Effector memory CD4-positive, alpha-beta T cell (primary cell): ENCODE results near the gene MTX1.
"Not testable (repeated sequence)": the region's sequence is repeated elsewhere in the genome, so short reads cannot be mapped to it uniquely, and the experiment has no call there.

Source experiments
- DNase-seq, 3 donors: peaks; one replicate each; pipeline ENCODE4 v3.0.0-alpha.2; 2020
- H3K27ac ChIP-seq: 2 replicates; pipeline ENCODE4 v1.7.0; 2013; ENCODE audit warnings: mild to moderate bottlenecking, low read length, moderate library complexity; ENCODE audit not compliant: insufficient read depth, poor library complexity, severe bottlenecking
- H3K27me3 ChIP-seq: replicated peaks from 2 replicates; pipeline ENCODE4 v1.7.0; 2013; ENCODE audit warnings: mild to moderate bottlenecking, low read length; ENCODE audit not compliant: insufficient read depth, control insufficient read depth, poor library complexity, severe bottlenecking
- H3K36me3 ChIP-seq: 2 replicates; pipeline ENCODE4 v1.7.0; 2013; ENCODE audit warnings: mild to moderate bottlenecking, low read length, moderate library complexity; ENCODE audit not compliant: control insufficient read depth, insufficient read depth
- H3K4me1 ChIP-seq: 2 replicates; pipeline ENCODE4 v1.7.0; 2013; ENCODE audit warnings: low read length, mild to moderate bottlenecking; ENCODE audit not compliant: control insufficient read depth, insufficient read depth, poor library complexity, severe bottlenecking
- H3K4me3 ChIP-seq: 2 replicates; pipeline ENCODE4 v1.7.0; 2013; ENCODE audit warnings: low read length, low read depth, mild to moderate bottlenecking; ENCODE audit not compliant: insufficient read depth, poor library complexity, severe bottlenecking
- H3K9me3 ChIP-seq: 2 replicates; pipeline ENCODE4 v1.7.0; 2013; ENCODE audit warnings: mild to moderate bottlenecking, low read length, moderate library complexity; ENCODE audit not compliant: control insufficient read depth

The MTX1 gene

GRCh38 chr1:155188268-155188667, 20.2 kb upstream of the MTX1 start:
- Histone ChIP-seq H3K27ac (no peak overlapping the region), H3K4me1 (peaks cover 12% of the 10 kb centered on the region), H3K4me3 (no peak overlapping the region), H3K36me3 (no peaks in the 10 kb centered on the region), H3K27me3 (no peaks in the 10 kb centered on the region), H3K9me3 (no peaks in the 10 kb centered on the region)
- no peak for DNase-seq

GRCh38 chr1:155189926-155190325, 18.6 kb upstream of the MTX1 start:
- not testable (repeated sequence) for H3K36me3 ChIP-seq, H3K9me3 ChIP-seq, H3K4me3 ChIP-seq, H3K27ac ChIP-seq, H3K27me3 ChIP-seq, DNase-seq
- H3K4me1 ChIP-seq, result peaks cover 24% of the 10 kb centered on the region

- DNase-seq, result no peak
- peaks cover 26% of the 10 kb centered on the region for H3K4me1 ChIP-seq
- no peak overlapping the region for H3K4me3 ChIP-seq
- H3K27me3 ChIP-seq, result no peaks in the 10 kb centered on the region
- H3K9me3 ChIP-seq, result no peaks in the 10 kb centered on the region
- H3K27ac ChIP-seq, result no peak overlapping the region
- no peaks in the 10 kb centered on the region for H3K36me3 ChIP-seq
Observed at GRCh38 chr1:155191904-155192303, 16.6 kb upstream of the MTX1 start.

- H3K36me3 ChIP-seq, result no peaks in the 10 kb centered on the region
- DNase-seq, result peak in 1 of 3 donors; percentile 22
- H3K4me1 ChIP-seq, result peaks cover 26% of the 10 kb centered on the region
- peak overlapping the region; percentile 59 for H3K4me3 ChIP-seq
- H3K27me3 ChIP-seq, result no peaks in the 10 kb centered on the region
- H3K9me3 ChIP-seq, result no peaks in the 10 kb centered on the region
- peak overlapping the region; percentile 70 for H3K27ac ChIP-seq
Observed at GRCh38 chr1:155192346-155193274, 15.9 kb upstream of the MTX1 start.

GRCh38 chr1:155193275-155193990, 15.1 kb upstream of the MTX1 start:
- no peaks in the 10 kb centered on the region for H3K36me3 ChIP-seq
- no peaks in the 10 kb centered on the region for H3K27me3 ChIP-seq
- H3K9me3 ChIP-seq, result no peaks in the 10 kb centered on the region
- peak overlapping the region; percentile 70 for H3K27ac ChIP-seq
- DNase-seq, result peak; percentile 33 to 54 (median 45)
- H3K4me1 ChIP-seq, result peaks cover 26% of the 10 kb centered on the region
- peak overlapping the region; percentile 59 for H3K4me3 ChIP-seq

GRCh38 chr1:155193991-155194240, 14.6 kb upstream of the MTX1 start:
- Histone ChIP-seq H3K4me1 (peaks cover 26% of the 10 kb centered on the region), H3K4me3 (peak overlapping the region; percentile 59), H3K27ac (peak overlapping the region; percentile 70)
- not testable (repeated sequence) for H3K27me3 ChIP-seq, DNase-seq, H3K9me3 ChIP-seq, H3K36me3 ChIP-seq

GRCh38 chr1:155195201-155196102, 13.0 kb upstream of the MTX1 start:
- no peak for DNase-seq
- Histone ChIP-seq H3K9me3 (no peaks in the 10 kb centered on the region), H3K27ac (peak overlapping the region; percentile 70), H3K27me3 (no peaks in the 10 kb centered on the region), H3K36me3 (no peaks in the 10 kb centered on the region), H3K4me3 (peak overlapping the region; percentile 59), H3K4me1 (peaks cover 26% of the 10 kb centered on the region)

- Histone ChIP-seq H3K4me1 (peaks cover 26% of the 10 kb centered on the region), H3K4me3 (no peak overlapping the region), H3K9me3 (no peaks in the 10 kb centered on the region), H3K27ac (peak overlapping the region; percentile 70), H3K36me3 (no peaks in the 10 kb centered on the region), H3K27me3 (no peaks in the 10 kb centered on the region)
- no peak for DNase-seq
Observed at GRCh38 chr1:155196103-155196892, 12.2 kb upstream of the MTX1 start.

GRCh38 chr1:155196893-155197638, 11.4 kb upstream of the MTX1 start:
- Histone ChIP-seq H3K4me1 (peaks cover 24% of the 10 kb centered on the region), H3K36me3 (no peaks in the 10 kb centered on the region), H3K4me3 (no peak overlapping the region), H3K27ac (no peak overlapping the region), H3K9me3 (no peaks in the 10 kb centered on the region), H3K27me3 (no peaks in the 10 kb centered on the region)
- no peak for DNase-seq
